Prostate gland (tissue), 2 donors: ENCODE data around the gene LARGE1.

Source experiments
- CTCF ChIP-seq, 4 experiments: fragments of 200-600 bp in 2 of 4; fragments of 450-650 bp in 2 of 4; sonication (generic) in 2 of 4; IDR thresholded peaks; 1 replicate in 3 of 4; 2 replicates in 1 of 4; pipeline ENCODE4 v1.5.1; 2016 to 2019; ENCODE audit warnings: antibody characterized with exemption in 4 of 4, mild to moderate bottlenecking in 2 of 4, moderate library complexity in 2 of 4
- POLR2A ChIP-seq: fragments of 450-650 bp; IDR thresholded peaks from one replicate; pipeline ENCODE4 v1.6.1; 2016; ENCODE audit warnings: antibody characterized with exemption, mild to moderate bottlenecking

GRCh38 chr22:33542722-33543121 is 377.6 kb downstream of the LARGE1 start:
- no peak for TF ChIP-seq CTCF (IDR thresholded peaks at IDR 0.05)
- no peak for TF ChIP-seq POLR2A
